GM21447 (cell line): ENCODE measurements around the gene DDX10.
"Not testable (repeated sequence)": the region's sequence is repeated elsewhere in the genome, so short reads cannot be mapped to it uniquely, and the experiment has no call there.

Source experiments
- ATAC-seq: cut with Tn5 transposase; IDR thresholded peaks from one replicate; pipeline ENCODE4 v1.9.1; 2021; ENCODE audit not compliant: unreplicated experiment

Gene DDX10

DNA sequence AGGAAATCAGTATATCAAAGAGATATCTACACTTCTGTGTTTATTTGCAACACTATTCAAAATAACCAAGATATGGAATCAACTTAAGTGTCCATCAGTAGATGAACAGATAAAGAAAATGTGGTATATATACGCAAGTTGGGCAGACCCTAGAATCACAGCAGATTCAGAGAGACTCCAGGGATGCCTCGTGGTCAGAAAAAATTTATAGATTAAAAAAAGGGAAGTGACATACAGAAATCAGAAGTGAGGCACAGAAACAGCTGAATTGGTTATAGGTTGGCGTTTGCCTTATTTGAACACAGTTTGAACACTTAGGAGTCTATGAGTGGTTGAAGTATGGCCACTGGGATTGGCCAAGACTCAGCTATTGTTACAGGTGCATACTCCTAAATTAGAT is 10.8 kb upstream of the DDX10 start:
- not testable (repeated sequence) for ATAC-seq

DNA sequence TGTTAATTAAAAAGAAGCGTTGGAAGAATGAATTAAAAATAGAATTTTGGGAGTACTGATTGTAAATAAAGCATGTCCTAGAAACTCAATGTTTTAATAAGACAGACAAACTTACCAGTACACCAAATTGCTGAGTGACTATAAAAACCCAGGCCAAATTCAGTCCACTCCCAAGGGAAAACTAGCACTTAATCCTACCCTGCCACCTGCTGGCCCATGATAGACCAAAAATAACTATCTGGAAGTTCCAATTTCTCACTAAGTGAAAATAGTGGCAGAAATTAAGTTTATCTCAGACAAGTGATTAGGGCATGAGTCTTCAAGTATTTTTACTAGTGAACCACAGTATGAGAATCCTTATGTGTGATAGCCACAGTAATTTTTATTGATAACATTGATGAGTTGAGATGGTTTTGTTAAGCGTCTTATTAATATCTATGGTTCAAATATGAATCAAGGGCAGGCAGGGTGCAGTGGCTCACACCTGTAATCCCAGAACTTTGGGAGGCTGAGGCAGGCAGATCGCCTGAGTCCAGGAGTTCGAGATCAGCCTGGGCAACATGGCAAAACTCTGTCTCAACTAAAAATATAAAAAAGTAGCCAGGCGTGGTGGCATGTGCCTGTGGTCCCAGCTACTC is 9.8 kb upstream of the DDX10 start:
- no peak for ATAC-seq

DNA sequence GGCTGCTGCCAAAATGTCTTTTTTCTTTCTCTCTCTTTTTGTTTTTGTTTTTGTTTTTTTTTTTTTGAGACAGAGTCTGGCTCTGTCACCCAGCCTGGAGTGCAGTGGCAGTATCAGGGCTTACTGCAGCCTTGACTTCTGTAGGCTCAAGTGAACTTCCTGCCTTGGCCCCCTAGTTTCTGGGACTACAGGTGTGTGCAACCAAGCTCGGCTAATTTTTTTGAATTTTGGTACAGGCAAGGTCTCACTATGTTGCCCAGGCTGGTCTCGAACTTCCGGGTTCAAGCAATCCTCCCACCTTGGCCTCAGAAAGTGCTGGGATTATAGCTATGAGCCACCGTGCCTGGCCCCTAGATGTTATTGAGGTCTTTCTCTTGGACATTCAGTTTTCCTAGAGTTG is 2.2 kb upstream of the DDX10 start:
- ATAC-seq, result peak; percentile 40

DNA sequence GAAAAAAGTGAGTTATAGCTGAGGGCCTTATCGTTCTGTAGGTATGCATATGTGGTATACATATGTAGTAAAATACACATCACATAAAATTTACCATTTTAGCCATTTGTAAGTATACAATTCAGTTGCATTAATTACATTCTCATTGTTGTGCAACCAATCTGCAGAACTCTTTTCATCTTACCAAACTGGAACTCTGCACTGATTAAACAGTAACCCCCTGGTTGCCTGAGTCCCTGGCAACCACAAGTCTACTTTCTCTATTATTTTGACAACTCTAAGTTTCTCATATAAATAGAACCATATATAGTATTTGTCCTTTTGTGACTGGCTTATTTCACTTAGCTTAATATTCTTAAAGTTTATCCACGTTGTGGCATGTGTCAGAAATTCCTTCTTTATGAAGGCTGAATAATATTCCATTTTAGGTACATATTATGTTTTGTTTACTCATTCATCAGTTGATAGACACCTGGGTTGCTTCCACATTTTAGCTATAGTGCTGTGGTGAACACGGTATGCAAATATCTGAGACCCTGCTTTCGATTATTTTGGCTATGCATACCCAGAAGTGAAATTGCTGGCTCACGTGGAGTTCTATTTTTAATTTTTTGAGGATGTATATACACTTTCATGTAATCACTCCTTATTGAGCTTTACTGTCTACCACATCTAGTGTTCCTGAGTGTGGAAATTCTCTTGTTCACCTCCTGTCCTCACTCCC is 1.6 kb upstream of the DDX10 start:
- ATAC-seq, result peak; percentile 52

DNA sequence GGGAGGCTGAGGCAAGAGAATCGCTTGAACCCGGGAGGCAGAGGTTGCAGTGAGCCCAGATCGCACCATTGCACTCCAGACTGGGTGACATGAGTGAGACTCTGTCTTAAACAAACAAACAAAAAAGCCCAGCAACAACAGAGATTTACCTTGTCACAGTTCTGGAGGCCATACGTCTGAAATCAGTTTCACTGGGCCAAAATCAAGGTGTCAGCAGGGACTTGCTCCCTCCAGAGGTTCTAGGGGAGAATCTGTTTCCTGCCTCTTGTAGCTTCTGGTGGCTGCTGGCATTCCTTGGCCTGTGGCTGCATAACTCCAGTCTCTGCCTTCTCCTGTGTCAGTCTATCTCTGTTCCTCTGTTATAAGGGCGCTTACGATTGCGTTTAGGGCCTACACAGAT is 1.5 kb downstream of the DDX10 start:
- no peak for ATAC-seq

DNA sequence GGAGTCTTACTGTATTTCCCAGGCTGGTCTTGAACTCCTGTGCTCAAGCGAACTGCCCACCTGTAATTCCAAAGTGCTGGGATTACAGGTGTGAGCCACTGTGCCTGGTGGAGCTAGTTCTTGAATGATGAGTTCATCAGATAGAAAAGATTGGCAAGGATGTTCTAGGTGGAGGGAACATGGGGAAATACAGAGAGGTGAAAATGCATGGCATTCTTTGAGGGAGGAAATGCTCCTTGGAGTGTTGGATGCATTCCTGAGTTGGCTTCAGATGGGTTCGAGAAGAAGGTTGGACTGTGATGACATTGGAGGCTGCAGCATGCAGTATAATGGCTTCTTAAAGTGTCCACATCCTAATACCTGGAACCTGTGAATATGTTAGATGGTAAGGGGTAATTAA is 4.4 kb downstream of the DDX10 start:
- ATAC-seq, result no peak

DNA sequence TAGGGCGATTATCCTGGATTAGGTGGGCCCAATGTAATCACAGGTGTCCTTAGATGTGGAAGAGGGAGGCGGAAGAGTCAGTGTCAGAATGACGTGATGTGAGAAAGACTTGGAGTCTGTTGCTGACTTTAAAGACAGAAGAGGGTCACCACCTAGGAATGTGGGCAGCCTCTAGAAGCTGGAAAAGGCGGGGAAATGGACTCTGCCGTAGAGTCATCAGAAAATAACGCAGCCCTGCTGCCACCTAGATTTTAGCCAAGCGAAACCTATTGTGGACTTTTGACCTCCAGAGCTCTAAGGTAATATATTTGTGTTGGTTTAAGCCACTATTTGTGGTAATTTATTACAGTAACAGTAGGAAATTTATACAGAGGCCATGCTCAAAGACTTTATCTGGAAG is 4.8 kb downstream of the DDX10 start:
- ATAC-seq, result no peak

DNA sequence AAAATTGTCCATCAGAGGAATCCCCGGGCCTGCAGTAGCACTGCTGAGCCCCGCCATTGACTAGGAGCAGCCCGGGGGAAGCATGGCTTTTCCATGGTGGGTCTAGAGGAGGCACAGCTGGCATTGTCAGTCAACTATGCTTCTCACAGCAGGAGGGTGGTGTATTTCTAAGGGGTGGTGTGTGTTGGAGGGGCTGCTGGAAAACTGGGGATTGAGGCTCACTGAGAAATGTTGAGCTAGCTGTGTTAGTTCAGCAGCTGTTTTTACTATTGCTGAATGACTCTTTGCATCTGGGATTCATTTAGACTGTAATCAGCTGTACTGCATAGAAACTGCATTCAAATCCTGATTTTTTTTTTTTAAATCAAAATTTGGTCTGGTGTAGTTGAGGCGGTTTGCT is 5.6 kb downstream of the DDX10 start:
- ATAC-seq, result no peak

DNA sequence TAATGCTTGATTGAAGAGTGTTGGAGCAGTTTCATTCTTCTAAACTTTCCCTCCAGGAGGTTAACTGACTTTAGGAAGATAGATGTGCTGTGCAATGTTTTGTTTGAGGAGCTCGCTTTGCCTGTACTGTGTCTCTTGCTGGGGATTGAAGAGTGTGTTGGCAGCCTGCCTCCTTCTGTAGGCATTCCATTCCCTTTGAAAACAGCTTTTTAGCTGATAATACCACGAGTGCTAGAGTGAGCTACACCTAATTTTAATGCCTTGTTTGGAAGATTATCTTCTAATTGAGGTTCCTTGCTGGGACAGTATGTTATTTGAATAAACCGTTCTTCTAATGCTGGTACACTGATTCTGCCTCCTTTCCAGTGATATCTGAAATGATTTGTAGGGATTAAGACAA is 7.2 kb downstream of the DDX10 start:
- no peak for ATAC-seq

DNA sequence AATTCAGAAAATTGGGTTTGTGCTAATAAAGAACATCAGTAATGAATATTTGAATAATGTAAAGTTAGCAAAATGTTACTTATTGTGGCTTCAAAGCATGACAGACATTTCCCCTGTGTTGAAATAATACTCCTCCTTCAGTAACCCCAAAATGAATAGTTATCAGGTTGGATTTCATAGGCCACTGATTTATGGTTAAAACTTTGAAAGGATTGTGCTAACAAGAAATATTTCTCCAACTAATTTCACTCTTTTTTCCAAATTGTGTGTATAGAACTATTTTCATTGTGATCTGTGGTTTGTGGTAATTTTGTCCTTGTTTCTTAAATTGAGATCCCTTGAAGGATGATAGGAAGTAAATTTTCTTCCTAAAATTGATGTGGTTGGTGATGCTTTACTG is 7.9 kb downstream of the DDX10 start:
- ATAC-seq, result no peak

DNA sequence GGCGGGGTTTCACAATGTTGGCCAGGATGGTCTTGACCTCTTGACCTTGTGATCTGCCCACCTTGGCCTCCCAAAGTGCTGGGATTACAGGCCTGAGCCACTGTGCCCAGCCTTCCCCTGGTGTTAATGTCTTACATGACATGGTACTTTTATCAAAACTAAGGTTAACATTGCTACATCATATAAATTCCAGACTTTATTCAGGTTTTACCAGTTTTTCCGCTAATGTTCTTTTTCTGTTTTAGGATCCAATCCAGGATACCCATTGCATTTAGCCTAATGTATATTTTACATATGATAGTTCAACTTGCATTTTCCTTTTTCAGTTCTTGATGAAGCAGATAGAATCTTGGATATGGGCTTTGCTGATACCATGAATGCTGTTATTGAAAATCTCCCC is 14.2 kb downstream of the DDX10 start:
- ATAC-seq, result no peak

DNA sequence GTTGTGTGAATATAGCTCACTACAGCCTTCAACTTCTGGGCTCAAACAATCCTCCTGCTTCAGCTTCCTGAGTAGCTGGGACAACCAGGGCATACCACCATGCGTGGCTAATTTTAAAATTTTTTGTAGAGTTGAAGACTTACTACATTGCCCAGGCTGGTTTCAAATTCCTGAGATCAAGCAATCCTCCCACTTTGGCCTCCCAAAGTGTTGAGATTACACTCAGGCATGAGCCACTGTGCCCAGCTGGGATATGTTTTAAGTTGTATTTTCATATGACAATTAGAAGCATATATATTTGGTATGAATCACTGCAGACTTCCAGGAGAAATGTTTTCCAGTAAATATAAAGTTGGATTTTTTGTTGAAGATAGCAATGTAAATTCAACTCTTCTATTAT is 15.4 kb downstream of the DDX10 start:
- ATAC-seq, result no peak

DNA sequence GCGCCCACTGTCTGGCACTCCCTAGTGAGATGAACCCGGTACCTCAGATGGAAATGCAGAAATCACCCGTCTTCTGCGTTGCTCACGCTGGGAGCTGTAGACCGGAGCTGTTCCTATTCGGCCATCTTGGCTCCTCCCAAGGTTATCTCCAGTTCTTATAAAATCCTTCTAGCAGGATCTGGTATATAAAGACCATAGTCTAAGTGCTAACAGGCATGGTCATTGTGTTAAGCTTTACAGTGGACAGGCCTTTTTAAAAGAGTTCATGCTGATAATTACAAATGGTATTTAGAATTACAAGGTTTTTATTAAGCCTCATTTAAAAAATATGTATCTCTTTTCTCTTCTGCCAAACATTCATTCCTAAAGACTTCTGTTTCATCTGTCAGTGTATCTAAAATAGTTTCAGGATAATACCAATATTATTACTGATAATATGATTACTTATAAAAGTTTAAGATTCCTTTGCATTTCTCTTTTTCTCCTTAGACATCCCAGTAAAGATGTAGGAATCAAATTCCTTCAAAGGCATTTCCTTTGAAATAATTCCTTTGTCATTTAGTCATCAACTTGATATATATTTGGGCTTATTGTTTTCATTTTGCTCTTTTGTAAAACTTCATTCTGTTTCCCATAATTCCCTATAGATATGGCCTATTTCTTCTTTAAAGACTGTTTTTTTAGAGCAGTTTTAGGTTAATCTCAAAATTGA is 20.7 kb downstream of the DDX10 start:
- no peak for ATAC-seq

DNA sequence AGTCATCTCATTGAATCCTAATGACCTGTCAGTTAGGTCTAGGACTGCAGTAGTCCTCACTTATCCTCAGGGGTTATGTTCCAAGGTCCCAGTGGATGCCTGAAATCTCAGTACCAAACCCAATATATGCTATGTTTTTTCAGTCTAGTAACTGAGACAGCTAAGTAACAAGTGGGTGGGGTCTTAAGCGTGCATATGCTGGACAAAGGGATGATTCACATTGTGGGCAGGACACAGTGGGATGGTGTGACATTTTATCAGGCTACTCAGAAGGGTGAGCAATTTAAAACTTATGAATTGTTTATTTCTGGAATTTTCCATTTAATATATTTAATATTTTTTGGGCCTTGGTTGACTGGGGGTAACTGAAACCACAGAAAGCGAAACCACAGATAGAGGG is 29.0 kb downstream of the DDX10 start:
- no peak for ATAC-seq

DNA sequence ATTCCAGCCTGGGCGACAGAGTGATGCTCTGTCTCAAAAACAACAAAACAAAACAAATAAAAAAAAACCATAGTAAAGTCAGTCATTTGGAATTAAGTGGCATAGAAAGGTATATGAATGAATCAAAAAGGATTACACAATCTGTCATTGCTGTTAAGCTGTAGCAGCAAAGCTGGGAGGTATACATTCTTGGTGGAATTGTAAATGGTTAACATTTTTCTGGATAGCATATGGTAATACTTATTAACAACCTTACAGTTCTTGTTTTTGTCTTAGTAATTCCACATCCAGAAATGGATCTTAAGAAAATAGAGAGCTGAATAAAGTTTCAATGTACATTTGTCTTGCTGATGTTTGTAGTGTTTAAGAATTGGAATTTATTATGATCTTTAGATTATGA is 30.0 kb downstream of the DDX10 start:
- ATAC-seq, result no peak

DNA sequence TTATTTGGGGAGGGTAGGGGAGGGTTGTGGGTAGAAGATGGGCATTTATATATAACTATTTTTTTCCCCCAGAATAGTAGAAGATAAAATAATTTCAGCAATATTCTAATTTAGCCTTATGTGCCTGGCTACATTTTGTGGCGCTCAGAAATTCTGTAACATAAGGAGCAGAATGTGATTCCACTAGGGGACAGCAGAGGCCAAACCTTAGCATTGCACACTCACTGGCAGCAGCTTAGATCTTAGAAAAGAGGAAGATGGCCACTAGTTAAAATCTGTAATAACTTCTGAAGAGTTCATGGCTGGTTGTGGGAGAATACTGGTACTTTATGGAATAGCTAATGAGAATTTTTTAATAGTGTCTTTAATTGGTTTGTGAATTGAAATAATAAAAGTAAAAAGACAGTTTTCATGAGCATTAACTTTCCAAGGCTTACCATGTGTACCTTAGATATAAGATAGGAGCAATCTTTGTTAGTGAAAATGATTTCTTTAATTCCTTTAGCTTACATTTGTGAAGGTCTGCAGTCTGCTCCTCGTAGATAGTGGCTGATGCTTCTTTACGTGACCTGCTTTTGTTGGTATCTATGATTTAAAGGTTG is 33.1 kb downstream of the DDX10 start:
- peak; percentile 79 for ATAC-seq

DNA sequence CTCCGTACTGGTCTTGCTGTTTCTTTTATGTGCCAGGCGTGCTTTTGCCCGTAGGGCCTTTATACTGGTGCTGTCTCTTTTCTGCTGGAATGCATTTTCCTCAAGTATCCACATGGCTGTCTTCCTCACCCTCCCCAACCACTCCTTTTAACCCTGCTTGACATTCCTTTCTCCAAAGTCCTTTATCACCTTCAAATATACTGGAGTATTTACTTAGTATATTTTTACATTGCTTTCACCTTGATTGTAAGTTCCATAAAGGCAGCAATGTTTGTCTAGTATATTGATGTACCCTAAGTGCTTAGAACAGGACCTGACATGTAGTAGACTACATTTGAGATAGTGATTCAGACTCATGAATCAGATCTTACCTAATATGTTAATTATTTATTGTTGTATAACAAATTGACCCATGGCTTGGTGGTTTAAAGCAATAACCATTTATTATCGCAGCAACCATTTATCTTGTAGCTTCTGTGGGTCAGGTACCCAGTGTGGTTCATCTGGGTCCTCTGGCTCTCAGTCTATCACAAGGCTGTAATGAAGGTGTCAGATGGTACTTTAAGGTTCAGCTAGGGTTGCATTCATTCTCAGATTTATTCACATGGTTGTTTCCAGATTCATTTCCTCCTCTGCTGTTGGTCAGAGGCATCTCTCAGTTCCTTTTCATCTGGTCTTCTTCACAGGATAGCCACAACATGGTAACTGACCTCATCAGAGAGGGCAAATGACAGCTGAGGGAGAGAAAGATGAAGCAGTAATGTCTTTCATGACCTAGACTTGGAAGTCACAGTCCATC is 34.2 kb downstream of the DDX10 start:
- peak; percentile 68 for ATAC-seq

DNA sequence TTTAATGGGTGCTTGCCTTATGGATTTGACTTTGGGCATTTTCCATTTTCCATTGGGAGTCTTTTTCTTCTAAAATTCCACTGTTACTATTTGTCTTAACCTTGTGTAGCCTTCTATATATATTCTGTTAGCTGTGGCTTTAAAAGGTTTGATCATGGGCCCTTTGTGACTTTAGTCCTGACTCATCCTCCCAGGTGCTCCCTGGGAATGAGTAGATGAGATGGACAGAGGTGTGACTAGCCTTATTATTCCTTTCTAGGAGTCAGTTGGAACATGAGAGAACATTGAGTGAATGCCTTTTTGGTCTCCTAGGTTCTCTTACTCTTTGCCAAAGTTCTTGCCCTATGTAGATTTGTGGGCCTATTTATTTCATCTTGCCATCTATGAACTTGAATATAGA is 39.0 kb downstream of the DDX10 start:
- no peak for ATAC-seq

DNA sequence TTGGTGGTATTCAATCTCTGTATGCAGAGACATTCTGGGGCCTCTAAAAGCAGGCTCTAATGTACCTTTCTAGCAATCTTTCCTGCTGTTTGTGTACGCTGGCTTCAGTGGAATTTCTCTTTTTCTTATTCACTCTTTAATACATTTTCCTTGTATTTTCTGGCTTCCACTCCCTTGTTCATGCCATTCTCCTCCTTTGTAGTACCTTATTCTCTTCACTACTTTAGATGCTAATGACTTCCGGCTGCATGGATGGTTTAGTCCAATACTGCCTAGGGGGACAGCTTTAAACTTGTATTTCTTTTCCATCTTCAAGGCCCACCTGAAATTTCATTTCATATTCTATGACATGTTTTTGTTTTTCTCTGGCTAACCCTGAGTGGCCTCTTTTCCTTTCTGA is 40.2 kb downstream of the DDX10 start:
- no peak for ATAC-seq

DNA sequence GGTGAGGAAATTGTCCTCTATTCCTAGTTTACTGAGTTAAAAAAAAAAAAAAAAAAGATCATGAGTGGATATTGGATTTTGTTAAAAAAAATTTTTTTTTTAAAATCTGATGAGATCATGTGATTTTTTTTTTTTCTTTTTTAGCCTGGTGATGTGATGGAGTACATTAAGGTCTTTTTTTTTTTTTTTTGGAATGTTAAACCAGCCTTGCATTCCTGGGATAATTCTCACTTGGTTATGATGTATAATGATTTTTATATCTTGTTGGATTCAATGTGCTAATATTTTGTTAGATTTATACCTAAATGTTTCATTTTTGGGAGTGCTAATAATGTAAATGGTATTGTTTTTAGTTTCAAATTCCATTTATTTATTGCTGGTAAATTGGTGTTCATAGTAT is 43.3 kb downstream of the DDX10 start:
- no peak for ATAC-seq

DNA sequence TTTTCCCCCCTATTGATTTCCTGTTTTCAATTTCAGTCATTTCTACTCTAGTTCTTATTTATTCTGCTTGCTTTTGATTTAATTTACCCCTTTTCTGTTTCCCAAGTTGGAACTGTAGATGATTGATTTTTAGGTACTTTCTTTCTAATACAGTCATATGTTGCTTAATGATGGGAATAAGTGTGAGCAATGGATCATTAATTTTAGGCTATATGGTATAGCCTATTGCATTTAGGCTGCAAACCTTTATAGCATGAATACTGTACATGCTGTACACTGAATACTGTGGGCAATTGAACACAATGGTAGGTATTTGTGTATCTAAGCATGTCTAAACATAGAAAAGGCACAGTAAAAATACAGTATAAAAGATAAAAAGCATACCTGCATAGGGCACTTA is 44.9 kb downstream of the DDX10 start:
- no peak for ATAC-seq
